ENCODE data around the gene KRT85.

The KRT85 gene

DNA sequence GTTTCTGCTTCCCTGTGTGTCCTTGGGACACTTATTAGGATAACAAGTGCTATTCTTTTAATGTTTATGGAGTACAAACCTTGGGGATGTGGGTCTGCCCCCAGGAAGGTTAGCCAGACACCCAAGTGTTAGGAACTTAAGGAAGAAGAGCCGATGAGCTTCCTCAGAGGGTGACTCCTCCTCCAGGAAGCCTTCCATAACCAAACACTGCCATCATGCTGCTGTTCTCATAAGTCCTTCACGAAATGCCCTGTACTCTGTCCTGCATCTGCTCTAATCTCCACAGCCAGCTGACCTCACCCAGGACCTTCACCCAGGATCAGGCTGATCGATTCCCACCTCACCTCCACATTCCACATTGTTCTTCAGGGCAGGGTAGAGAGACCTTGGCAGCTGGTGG, 1.2 kb upstream of the KRT85 start:
- H3K27me3 ChIP-seq (ENCODE audit: insufficient read depth, low read length), result no peaks in the 10 kb centered on the region
- H3K4me3 ChIP-seq (ENCODE audit: low read depth, low read length), result no peak overlapping the region
- H2AFZ ChIP-seq (ENCODE audit: insufficient read depth, low read length, poor library complexity), result no peak overlapping the region
- no peak overlapping the region for H2BK12ac ChIP-seq (ENCODE audit: low read length)
- no peak overlapping the region for H2AK5ac ChIP-seq (ENCODE audit: low read length)
- no peaks in the 10 kb centered on the region for H3K79me2 ChIP-seq (ENCODE audit: control insufficient read depth, insufficient read depth, low read length, poor library complexity)
- H4K12ac ChIP-seq (ENCODE audit: low read depth, low read length), result no peak overlapping the region
- no peak overlapping the region for H3K4me2 ChIP-seq (ENCODE audit: low read length)
- no peak overlapping the region for H4K8ac ChIP-seq (ENCODE audit: low read depth, low read length)
- no peak overlapping the region for H3K18ac ChIP-seq (ENCODE audit: low read length)
- no peak overlapping the region for H2BK120ac ChIP-seq (ENCODE audit: insufficient read depth, low read length, poor library complexity)
- H3K4me1 ChIP-seq (ENCODE audit: control insufficient read depth in 1 of 2, insufficient read depth in 2 of 2, low read length in 2 of 2), result no peaks in the 10 kb centered on the region
- no peaks in the 10 kb centered on the region for H3K36me3 ChIP-seq (ENCODE audit: control insufficient read depth in 1 of 2, insufficient read depth in 2 of 2, low read length in 2 of 2)
- DNase-seq, result no peak
- no peak overlapping the region for H3K14ac ChIP-seq (ENCODE audit: low read length)
- peaks cover 2% of the 10 kb centered on the region for H3K9me3 ChIP-seq (ENCODE audit: insufficient read depth, low read depth, low read length)
- no peak overlapping the region for H4K91ac ChIP-seq (ENCODE audit: low read depth, low read length)
- no peaks in the 10 kb centered on the region for H3K79me1 ChIP-seq (ENCODE audit: low read length)
- no peak overlapping the region for H3K27ac ChIP-seq (ENCODE audit: low read depth, low read length)
- H2BK5ac ChIP-seq (ENCODE audit: low read depth, low read length, poor library complexity), result no peak overlapping the region
- no CpG with 5 or more reads among the region's 3 CpGs for WGBS (ENCODE audit: extremely low coverage, insufficient coverage, insufficient read length)
- H3K4ac ChIP-seq (ENCODE audit: low read depth, low read length), result no peak overlapping the region
- no peak overlapping the region for H3K9ac ChIP-seq (ENCODE audit: low read length)
- no peak overlapping the region for H3K23ac ChIP-seq (ENCODE audit: low read length)

DNA sequence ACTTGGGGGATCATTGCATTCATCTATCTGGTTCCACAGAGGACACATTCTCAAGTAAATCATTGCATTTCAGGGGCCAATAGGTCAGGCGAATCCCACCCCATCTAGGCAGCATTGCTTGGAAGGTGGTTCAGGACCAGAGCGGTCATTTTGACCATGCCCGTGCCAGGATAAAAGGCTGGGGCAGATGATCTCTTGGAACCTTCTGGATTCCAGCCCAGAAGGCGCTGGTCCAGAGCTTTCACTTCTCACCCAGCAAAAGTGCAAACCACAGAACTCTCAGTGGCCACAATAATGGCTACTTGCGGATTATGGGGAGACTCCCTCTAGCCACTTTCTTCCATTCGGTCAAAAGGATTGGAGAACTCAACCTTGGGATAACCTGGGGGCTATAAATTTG, 595 bp upstream of the KRT85 start:
- no CpG with 5 or more reads among the region's 6 CpGs for WGBS (ENCODE audit: extremely low coverage, insufficient coverage, insufficient read length)
- H4K91ac ChIP-seq (ENCODE audit: low read depth, low read length), result no peak overlapping the region

DNA sequence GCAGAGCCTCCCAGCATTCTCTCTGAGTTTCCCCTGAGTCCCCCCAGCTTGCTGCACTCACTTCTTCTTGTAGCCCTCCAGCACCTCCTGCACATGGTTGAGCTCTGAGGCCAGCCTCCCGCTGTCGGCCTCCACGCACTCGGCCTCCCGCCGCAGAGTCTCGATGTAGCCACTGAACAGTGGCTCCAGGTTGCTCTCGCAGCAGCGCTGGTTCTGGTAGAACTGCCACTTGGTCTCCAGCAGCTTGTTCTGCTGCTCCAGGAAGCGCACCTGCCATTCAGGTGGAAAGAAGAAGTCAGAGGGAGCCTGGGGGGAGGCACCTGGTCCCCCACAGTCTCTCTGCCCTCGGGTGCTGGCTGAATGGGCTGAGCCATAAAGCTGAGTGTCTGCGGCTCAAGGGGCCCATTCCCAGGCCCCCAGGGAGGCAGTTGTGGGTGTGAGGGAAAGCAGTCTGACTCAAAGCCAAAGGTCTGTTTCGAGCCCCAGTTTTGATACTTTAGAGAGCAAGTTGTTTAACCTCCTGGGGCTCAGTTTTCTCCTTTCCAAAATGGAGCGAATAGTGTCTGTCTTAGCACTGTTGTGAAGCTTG, 2.3 kb downstream of the KRT85 start:
- WGBS (ENCODE audit: extremely low coverage, insufficient coverage, insufficient read length), result no CpG with 5 or more reads among the region's 14 CpGs
- DNase-seq, result no peak

More for the DNA sequence above, 595 bp upstream of the KRT85 start:
- Histone ChIP-seq H3K4ac (ENCODE audit: low read depth, low read length) (no peak overlapping the region), H3K14ac (ENCODE audit: low read length) (no peak overlapping the region), H4K8ac (ENCODE audit: low read depth, low read length) (no peak overlapping the region), H3K79me2 (ENCODE audit: control insufficient read depth, insufficient read depth, low read length, poor library complexity) (no peaks in the 10 kb centered on the region), H2BK12ac (ENCODE audit: low read length) (no peak overlapping the region), H3K27me3 (ENCODE audit: insufficient read depth, low read length) (no peaks in the 10 kb centered on the region), H3K23ac (ENCODE audit: low read length) (no peak overlapping the region), H3K9ac (ENCODE audit: low read length) (no peak overlapping the region), H3K4me3 (ENCODE audit: low read depth, low read length) (no peak overlapping the region), H3K4me1 (ENCODE audit: control insufficient read depth in 1 of 2, insufficient read depth in 2 of 2, low read length in 2 of 2) (no peaks in the 10 kb centered on the region), H2BK120ac (ENCODE audit: insufficient read depth, low read length, poor library complexity) (no peak overlapping the region), H2AFZ (ENCODE audit: insufficient read depth, low read length, poor library complexity) (no peak overlapping the region), H3K18ac (ENCODE audit: low read length) (no peak overlapping the region), H2AK5ac (ENCODE audit: low read length) (no peak overlapping the region), H3K36me3 (ENCODE audit: control insufficient read depth in 1 of 2, insufficient read depth in 2 of 2, low read length in 2 of 2) (no peaks in the 10 kb centered on the region), H2BK5ac (ENCODE audit: low read depth, low read length, poor library complexity) (no peak overlapping the region), H3K79me1 (ENCODE audit: low read length) (no peaks in the 10 kb centered on the region), H3K27ac (ENCODE audit: low read depth, low read length) (no peak overlapping the region), H3K4me2 (ENCODE audit: low read length) (no peak overlapping the region), H4K12ac (ENCODE audit: low read depth, low read length) (no peak overlapping the region), H3K9me3 (ENCODE audit: insufficient read depth, low read depth, low read length) (peaks cover 2% of the 10 kb centered on the region)
- DNase-seq, result no peak

DNA sequence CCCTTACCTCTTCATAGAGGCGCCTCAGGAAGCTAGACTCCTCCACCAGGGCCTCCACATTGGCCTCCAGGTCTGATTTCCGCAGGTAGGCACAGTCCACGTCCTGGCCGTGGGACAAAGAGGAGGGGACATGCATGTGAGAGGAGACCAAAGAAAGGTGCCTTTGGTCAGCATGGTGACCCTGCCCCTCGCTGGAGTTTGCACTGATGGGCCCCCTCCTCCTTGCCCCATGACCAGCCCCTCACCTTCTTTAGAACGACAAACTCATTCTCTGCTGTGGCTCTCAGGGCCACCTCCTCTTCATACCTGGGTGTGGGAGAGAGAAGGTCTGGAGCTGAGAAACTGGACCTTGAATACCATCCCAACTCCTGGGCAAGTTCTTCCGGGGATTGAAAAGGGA, 3.2 kb downstream of the KRT85 start:
- Histone ChIP-seq H2BK120ac (ENCODE audit: insufficient read depth, low read length, poor library complexity) (no peak overlapping the region), H3K4me2 (ENCODE audit: low read length) (no peak overlapping the region), H2BK5ac (ENCODE audit: low read depth, low read length, poor library complexity) (no peak overlapping the region), H3K36me3 (ENCODE audit: control insufficient read depth in 1 of 2, insufficient read depth in 2 of 2, low read length in 2 of 2) (no peaks in the 10 kb centered on the region), H3K4me1 (ENCODE audit: control insufficient read depth in 1 of 2, insufficient read depth in 2 of 2, low read length in 2 of 2) (no peaks in the 10 kb centered on the region), H4K8ac (ENCODE audit: low read depth, low read length) (no peak overlapping the region), H3K79me2 (ENCODE audit: control insufficient read depth, insufficient read depth, low read length, poor library complexity) (no peaks in the 10 kb centered on the region), H2AFZ (ENCODE audit: insufficient read depth, low read length, poor library complexity) (no peak overlapping the region), H3K14ac (ENCODE audit: low read length) (no peak overlapping the region), H3K79me1 (ENCODE audit: low read length) (no peaks in the 10 kb centered on the region), H2BK12ac (ENCODE audit: low read length) (no peak overlapping the region), H3K27ac (ENCODE audit: low read depth, low read length) (no peak overlapping the region), H3K4me3 (ENCODE audit: low read depth, low read length) (no peak overlapping the region), H3K27me3 (ENCODE audit: insufficient read depth, low read length) (no peaks in the 10 kb centered on the region), H3K9me3 (ENCODE audit: insufficient read depth, low read depth, low read length) (peaks cover 3% of the 10 kb centered on the region), H2AK5ac (ENCODE audit: low read length) (no peak overlapping the region), H3K4ac (ENCODE audit: low read depth, low read length) (no peak overlapping the region), H4K91ac (ENCODE audit: low read depth, low read length) (no peak overlapping the region), H3K23ac (ENCODE audit: low read length) (no peak overlapping the region), H4K12ac (ENCODE audit: low read depth, low read length) (no peak overlapping the region), H3K18ac (ENCODE audit: low read length) (no peak overlapping the region), H3K9ac (ENCODE audit: low read length) (no peak overlapping the region)
- no peak for DNase-seq
- WGBS (ENCODE audit: extremely low coverage, insufficient coverage, insufficient read length), result no CpG with 5 or more reads among the region's 7 CpGs

More for the DNA sequence above, 2.3 kb downstream of the KRT85 start:
- Histone ChIP-seq H3K4ac (ENCODE audit: low read depth, low read length) (no peak overlapping the region), H4K8ac (ENCODE audit: low read depth, low read length) (no peak overlapping the region), H2BK12ac (ENCODE audit: low read length) (no peak overlapping the region), H3K79me1 (ENCODE audit: low read length) (no peaks in the 10 kb centered on the region), H3K4me2 (ENCODE audit: low read length) (no peak overlapping the region), H3K9me3 (ENCODE audit: insufficient read depth, low read depth, low read length) (peaks cover 2% of the 10 kb centered on the region), H3K4me3 (ENCODE audit: low read depth, low read length) (no peak overlapping the region), H2BK5ac (ENCODE audit: low read depth, low read length, poor library complexity) (no peak overlapping the region), H3K27me3 (ENCODE audit: insufficient read depth, low read length) (no peaks in the 10 kb centered on the region), H3K4me1 (ENCODE audit: control insufficient read depth in 1 of 2, insufficient read depth in 2 of 2, low read length in 2 of 2) (no peaks in the 10 kb centered on the region), H2AFZ (ENCODE audit: insufficient read depth, low read length, poor library complexity) (no peak overlapping the region), H2BK120ac (ENCODE audit: insufficient read depth, low read length, poor library complexity) (no peak overlapping the region), H3K27ac (ENCODE audit: low read depth, low read length) (no peak overlapping the region), H3K9ac (ENCODE audit: low read length) (no peak overlapping the region), H4K12ac (ENCODE audit: low read depth, low read length) (no peak overlapping the region), H4K91ac (ENCODE audit: low read depth, low read length) (no peak overlapping the region), H3K36me3 (ENCODE audit: control insufficient read depth in 1 of 2, insufficient read depth in 2 of 2, low read length in 2 of 2) (no peaks in the 10 kb centered on the region), H3K18ac (ENCODE audit: low read length) (no peak overlapping the region), H3K14ac (ENCODE audit: low read length) (no peak overlapping the region), H3K79me2 (ENCODE audit: control insufficient read depth, insufficient read depth, low read length, poor library complexity) (no peaks in the 10 kb centered on the region), H2AK5ac (ENCODE audit: low read length) (no peak overlapping the region), H3K23ac (ENCODE audit: low read length) (no peak overlapping the region)

All from trophoblast cell (in vitro differentiated cells and primary cell).